Measurements from ENCODE around the gene SLC5A10.

SLC5A10 gene

DNA sequence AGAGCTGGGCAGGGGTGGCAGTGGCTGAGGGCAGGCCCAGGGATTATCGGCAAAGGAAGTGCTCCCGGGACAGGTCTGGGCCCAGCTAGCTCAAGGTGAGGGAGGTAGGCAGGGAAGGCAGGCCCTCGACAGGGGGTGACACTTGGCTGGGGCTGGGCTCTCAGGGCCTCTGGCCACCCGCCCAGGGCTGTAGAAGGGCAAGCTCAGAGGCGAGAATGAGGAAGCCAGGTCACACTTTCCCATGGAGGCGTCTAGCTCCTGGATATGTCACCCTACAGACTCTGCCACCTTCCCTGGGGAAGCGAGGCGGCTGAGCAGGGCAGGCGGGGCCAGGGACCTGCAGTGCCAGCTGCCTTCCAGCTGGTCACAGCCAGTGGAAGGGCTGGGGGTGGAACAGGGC is 33.5 kb downstream of the SLC5A10 start:
- DNase-seq (ENCODE audit: low spot score), result no peak

DNA sequence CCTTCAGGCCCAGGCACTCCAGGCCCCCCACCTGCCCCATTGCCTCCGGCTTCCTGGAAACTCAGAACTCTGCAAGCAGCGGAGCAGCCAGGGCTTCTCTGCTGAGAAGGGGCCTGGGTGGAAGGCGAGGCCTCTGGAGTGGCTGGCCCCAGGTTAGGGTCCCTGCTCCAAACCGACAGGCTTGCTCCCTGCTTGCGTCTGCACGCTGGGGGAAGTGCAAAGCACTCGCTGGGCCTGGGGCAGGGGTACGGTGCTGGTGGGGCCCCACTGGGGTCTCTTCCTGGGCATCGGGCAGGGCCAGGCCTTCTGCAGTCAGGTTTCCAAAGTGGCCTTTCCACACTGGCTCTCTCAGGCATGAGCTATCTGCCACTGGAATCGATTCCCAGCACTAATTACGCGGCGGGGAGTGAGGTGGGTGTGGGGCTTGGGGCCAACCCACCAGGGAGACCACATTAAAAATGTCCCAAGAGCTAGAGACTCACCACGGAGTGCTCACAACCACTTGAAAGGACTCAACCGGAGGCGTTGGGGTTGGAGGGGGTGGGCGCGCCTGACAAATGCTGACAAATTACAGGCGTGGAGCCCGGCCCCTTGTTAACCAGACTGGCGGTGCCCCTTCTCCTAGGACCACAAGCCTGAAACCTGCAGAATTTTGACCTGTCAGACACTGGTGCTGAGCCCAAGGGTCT is 34.7 kb downstream of the SLC5A10 start:
- no peak for DNase-seq (ENCODE audit: low spot score)

DNA sequence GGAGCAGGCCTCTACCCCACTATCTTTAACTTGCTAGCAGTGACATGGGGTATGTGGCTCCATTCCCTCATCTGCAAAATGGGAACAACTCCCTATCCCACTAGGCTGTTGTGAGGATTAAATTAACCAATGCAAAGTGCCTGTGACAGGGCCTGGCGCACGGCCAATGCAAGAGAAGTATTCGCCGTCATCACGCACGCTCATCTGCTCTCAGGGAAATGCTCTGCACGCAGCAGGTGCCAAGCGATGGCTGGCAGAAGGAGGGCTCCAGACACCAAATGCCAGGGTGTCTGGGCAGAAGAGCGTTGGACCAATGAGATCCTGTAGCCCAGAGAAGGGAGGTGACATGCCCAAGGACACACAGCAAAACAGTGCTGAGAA is 35.3 kb downstream of the SLC5A10 start:
- no peak for DNase-seq (ENCODE audit: low spot score)

DNA sequence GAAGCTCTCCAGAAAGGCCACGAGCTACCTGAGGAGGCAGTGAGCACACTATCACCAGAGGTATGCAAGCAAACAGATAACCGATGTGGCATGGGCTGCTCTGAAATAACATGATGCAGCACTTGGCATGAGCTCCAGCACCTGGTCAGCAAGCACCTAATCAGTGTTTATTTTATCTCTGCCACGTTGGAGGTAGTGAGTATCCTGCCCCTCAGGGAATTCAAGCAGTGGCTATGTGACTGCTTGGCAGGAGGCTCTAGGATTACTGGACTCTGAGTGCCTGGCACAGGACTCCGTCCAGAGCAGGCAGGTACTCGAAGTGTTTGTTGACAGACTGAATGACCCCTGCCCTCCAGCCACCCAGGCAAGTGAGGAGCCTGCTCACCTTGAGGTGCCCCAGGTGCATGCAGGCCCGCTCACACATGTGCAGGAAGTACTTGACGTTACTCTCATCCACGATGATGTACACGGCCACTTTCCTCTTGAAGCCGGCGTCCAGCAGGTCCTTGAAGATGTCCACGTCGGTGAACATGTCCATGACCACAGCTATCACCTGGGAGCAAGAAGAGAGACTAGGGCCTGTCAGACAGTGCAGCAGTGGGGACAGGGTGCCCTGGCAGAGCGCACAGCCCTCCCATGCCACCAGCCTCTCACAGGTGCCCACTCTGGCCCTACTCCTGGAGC is 36.0 kb downstream of the SLC5A10 start:
- no peak for DNase-seq (ENCODE audit: low spot score)

DNA sequence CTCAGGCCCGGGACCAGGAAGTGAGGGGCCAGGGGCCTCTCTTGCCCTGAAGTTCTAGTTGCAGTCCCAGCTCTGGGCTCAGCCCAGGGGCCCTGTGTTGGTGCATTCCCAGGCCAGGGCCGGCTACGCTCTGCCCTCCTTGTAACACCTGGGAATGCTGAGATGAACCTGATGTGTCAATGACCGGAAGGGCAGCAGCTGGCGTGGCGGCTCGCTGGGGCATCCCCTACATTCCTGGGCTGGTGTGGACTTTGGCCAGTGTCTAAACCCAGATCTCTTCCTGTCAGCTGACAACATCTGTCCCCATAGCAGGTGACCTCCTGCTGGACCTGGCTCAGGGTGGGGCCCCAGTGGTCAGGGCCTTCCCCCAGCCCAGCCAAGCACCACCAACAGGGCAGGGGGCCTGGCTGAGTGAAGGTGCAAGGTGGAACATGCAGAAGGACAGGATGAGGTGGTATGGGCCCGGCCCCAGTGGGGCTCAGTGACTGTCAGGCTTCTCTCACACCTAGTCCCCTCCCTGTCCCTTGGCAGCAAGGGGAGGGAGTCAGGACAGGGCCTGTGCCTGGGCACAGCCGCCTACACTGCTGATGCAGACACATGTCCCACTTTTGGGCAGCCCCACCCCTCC is 36.7 kb downstream of the SLC5A10 start:
- DNase-seq (ENCODE audit: low spot score), result no peak

DNA sequence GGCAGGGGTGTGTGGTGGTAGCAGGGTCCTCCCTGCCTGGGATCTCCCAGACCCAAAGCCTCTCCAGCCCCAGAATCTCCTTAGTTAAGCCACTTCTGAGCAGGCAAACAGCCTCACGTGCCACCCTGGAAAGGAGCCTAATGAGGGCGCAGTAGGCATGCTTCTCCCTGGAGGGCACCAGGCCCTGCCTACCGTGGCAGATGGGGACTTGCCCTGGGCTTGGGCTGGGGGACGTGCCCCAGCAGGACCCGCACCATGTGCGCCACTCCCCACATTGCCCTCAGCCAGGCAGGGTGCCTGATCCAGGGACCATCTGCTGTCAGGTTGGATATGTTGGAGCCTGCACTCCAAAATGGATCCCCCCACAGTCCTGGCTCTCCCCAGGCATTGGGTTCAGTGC is 38.4 kb downstream of the SLC5A10 start:
- no peak for DNase-seq (ENCODE audit: low spot score)

DNA sequence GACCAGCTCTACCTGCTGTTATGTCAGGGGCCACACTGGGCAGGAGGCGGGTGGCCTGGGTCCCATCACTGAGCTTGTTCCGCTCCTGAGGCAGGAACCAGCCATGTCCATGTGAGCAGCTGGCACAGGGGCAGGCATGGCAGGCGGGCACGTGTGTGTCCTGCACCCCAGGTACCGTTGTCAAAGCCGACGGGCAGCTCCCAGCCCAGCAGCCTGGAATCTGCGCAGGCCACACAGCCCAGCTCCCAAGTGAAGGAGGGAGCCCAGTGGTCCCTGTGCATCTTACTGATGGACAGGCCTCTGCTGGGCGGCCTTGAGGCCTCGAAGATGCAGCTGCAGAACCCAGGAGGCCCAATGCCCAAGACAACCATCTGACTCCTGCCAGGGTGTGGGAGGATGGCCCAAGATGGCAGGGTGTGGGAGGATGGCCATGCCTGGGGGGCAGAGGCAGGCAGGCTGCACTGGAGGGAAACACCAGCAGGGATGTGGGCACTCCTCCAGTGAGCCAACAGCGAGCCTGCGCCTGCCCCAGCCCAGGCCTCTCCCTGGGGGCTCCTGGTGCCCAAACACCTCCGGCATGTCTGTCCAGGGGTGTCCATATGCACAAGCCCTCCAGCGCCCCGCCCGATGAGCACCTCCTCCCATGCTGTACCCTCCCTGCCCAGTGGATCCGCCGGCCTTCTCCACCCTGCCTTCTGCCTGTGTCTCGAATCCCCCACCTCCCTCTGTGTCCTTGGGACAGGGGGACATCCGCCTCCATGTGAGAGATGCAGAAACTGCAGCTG is 39.8 kb downstream of the SLC5A10 start:
- DNase-seq (ENCODE audit: low spot score), result no peak

DNA sequence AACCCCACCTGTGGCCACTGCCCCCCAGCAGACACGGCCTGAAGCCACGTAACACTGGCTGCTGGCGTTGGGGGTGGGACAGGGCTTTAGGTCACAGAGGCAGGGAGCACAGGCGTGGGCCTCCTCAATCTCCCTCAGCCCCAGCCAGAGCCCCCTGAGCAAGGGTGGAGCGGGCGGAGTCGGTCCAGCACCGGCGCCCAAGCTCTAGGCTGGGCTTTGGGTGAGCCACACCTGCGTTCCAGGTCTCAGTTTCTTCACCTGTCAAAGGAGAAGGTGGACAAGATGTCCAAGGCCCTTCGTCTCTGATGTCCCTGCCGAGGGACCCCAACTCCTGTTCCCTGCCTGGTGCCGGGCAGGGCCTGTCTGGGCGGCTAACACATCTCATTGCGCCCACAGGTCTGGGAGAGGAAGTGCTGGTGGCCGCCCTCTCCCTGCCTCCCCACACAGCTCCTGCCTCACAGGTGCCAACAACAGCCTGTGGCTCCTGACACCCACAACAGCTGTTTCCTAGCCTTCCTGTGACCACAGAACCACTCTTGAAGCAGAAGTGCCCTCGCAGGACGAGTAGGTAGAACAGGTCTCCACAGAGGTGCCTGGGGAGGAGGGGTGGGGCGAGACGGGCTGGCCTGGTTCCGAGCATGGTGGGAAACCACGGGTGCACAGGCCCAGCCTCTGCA is 40.6 kb downstream of the SLC5A10 start:
- DNase-seq (ENCODE audit: low spot score), result no peak

DNA sequence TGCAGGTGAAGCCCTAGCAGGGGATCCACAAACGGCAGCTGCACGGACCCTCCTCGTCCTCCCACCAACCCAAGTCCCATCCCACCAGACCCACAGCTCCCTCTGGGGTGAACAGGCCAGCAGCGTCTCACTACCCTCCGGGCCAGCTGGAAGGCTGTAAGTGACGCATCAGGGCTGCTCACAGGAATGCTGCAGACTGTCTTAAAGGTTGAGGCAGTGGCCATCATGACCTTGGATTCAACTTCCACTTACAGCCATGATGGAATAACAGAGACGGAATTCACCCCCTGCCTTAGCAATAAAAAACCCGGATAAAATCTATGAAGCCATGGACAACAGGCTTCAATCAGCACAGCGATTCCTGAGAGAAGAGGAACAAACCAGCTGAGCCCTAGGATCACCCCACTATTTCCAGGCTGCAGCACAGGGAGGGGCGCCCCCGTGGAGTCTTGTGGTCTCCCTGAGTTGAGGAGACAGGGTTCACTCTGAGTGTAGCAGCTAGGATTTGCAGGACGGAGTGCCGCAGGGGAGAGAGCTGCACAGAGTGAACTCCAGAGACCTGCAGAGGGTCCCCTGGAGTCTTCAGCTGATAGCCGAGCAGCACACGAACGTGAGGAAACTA is 42.1 kb downstream of the SLC5A10 start:
- DNase-seq (ENCODE audit: low spot score), result no peak

DNA sequence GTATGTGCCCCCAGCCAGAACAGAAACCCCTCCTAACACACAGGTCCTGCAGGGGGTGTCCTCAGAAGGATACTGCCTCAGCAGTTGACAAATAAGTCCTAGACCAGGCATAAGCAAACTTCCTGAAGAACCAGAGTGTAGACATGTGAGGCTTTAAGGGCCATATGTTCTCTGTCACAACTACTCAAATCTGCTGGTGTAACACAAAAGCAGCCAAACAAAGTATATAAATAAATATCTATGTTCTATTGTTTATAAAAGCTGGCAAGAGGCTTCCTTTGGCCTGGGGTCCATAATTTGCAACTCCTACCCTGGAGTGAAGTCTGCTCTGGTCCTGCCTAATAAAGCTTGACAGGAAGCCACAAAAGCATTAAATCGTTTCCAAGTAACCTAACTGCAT is 42.7 kb downstream of the SLC5A10 start:
- DNase-seq (ENCODE audit: low spot score), result no peak

DNA sequence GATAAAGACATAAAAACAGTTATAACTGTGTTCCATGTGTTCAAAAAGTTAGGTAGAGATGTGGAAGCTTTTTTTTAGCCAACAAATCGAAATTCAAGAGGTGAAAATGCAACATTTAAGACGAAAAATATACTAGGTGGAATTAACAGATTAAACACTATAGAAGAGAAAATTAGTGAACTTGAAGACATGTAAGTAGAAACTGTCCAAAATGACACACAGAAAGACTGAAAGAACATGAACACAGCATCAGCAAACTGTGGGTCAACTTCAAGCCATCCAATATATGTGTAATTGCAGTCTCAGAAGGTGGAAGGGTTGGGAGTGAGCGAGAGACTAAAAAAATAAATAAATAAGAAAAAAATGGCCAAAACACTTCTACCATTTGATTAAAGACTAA is 43.3 kb downstream of the SLC5A10 start:
- no peak for DNase-seq (ENCODE audit: low spot score)

DNA sequence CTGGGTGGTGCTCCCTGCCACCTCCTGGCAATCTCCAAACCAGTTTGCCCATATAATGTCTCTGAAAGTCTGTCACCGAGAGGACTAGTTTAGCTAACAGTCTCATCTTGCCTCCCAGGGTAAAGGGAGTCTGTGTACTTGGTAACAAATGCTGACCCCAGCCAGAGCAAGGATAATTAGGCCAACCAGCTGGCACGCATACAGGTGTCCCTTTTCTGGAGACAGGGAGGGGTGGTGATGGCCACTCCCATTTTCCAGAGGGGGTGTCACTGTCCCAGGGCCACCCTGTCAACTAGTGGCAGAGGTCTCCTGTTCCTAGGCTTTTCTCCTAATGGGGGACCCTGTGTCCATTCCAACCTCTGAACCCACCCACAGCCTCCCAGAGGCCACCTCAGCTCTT is 44.5 kb downstream of the SLC5A10 start:
- no peak for DNase-seq (ENCODE audit: low spot score)

DNA sequence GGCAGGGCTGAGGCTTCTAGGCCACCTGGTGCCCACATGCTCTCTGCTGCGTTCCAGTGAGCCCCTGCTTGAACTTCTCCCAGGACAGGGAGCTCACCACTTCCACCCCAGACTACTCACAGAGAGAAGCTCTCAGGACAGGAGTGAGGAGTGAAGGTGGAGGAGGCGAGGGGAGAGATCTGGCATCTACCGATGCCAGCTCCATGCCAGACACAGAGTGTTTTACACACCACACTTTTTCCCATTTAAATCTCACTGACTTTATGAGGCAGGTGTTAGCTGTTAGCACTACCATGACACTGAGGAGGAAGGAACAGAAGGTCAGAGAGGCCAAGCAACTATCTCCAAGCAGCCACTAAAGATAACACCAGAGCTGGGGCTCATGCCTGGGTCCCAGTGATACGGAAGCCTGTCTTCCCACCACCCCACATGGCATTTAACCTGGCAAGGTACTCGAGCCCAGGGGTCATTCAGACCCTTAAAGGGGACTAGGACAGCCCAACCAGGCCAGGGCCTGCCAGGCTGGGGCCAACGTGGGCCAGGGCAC is 45.8 kb downstream of the SLC5A10 start:
- DNase-seq (ENCODE audit: low spot score), result no peak

DNA sequence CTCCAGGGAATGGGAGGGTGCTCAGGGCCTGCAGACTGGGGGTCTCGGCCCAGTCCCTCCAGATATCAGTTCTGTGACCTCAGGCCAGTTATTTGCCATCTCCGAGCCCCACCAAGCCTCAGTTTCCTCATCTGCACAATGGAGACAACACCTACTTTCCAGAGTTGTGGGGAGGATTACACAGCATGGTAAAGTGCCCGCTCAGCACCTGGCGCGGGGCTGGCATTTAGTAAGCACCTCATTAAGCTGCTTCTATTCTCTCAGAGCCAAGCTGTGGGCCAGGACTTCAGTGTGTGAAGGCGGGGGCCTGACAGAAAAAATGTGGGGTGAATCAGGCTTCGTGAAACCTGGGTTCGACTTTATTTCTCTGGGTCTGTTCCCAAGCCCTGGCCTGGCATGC is 47.4 kb downstream of the SLC5A10 start:
- no peak for DNase-seq (ENCODE audit: low spot score)

DNA sequence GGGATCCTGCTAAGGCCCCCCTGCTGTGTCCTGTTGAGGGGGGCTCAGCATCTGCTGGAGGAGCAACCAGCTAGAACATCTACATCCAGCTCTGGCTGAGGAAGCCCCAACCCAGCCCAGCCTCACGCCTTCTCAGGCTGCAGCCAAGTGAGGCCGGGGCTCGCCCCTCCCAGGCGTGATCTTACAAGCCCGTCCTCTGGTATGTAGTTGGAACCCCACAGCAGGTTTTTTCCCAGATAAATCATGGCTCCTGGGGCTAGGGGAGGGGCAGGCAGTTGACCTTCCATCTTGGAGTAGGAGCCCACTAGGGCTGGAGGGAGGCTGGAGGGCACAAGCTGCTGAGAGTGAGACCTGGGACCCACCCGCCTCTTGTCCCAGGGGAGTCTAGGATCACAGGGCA is 47.9 kb downstream of the SLC5A10 start:
- DNase-seq (ENCODE audit: low spot score), result no peak

DNA sequence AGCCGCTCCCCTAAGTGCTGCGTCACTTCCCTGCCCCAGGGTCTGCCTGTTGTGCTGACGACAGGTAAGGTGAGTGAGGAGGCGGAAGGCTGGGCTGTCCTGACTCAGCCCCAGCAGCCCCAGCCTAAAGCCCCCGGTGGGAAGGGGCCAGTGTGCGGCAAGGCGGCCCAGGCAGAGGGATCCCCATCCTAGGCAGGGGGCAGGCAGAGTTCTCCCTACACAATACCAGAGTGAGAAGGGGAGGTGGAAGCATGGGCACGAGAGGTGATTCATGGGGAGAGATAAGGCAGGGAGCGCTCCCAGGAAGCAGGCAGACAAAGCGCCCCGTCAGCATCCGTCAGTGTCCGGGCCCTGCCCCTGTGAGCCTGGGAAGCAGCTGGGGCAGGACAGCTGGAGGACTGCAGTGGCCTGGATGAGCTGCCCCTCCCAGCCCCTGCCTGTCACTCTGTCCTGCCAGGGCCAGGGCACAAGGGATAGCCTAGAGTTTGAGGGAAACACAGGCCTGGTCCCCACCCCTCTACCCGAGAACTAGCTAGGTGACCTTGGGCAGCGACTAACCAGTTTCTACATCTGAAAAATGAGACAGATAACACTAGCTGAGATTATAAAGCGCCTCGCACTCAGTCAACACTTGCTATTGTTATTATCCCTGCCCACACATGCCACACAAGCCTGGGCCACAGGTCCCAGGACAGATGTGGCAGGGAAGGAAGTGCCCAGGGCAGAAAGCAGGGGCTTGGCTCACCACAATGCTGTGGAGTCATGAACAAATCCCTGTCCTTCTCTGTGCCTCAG is 48.8 kb downstream of the SLC5A10 start:
- no peak for DNase-seq (ENCODE audit: low spot score)

DNA sequence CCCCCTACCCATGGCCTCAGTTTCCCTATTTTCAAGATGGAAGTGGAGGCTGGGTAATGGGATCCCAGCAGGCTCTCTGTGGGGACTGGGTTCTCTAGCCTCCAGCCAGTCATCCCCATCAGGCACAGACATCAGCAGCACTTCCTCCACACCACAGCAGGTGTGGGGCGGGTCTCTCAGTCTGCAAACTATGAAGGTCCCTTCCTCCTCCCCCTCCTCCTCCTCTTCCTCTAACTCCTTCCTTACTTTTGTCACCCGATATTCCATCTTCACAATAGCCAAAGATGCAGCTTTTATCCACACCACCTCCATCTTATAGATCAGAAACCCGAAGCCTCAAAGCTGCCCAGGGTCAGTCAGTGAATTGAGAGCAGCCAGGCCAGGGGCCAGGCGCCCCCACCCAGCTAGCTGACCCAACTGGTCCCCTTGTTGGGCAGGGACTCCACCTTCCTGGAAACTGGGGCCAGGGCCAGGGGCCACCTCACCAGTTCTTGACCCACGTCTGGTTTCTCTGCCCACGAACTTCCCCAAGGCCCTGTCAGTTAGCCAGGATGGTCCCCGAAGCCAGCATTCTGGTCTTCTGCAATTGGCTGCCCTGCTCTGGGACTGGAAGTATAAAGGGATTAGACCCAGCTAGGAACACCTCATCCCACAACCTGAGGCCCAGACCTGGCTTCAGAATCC is 50.1 kb downstream of the SLC5A10 start:
- no peak for DNase-seq (ENCODE audit: low spot score)

DNA sequence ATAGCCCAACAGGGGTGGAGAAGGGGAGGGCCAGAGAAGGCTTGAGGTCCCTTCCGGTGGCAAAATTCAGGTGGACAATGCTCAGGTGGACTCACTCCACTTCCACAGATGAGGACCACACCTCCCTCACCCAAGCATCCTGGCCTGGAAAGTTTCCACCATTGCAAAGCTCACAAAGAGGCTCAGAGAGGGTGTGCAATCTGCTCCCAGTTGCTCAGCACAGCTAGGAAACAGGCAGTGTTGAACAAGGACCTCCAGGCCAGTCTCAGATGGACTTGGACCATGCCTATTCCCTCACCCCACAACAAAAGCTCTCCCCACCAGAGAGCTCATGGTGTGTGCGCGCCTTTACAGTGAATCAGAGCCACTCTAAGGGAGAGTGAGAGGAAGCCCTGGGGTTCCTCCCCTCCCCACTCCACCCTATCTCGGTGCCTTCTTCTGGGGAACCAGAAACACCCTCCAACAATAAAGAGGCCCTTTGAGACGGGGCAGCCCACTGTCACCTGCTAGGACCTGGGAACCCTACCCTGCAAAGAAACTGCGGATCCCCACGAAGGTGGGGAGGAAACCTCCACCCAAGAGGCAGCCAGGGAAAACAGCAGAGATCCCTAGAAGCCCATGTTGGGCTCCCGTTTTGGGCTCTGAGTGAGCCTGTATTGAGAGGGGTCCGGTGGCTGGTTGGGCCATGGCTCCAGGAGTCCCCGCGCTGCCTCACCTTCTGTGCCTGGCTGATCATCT is 51.0 kb downstream of the SLC5A10 start:
- DNase-seq (ENCODE audit: low spot score), result no peak
